ENCODE data around the gene ZEB2.

GRCh38 chr2:144346229-144346628 lies 173.7 kb downstream of the ZEB2 start:
- TF ChIP-seq CTCF (conservative IDR thresholded peaks at IDR 0.05; ENCODE audit: low read length), result no peak
- TF ChIP-seq EZH2phosphoT487 (IDR thresholded peaks at IDR 0.05; ENCODE audit: borderline replicate concordance), result no peak

Data from Loucy (cell line).